Breast epithelium (tissue), 4 donors: ENCODE results near the gene GP1BB. TPM values are rescaled to one million over a fixed set of nuclear protein-coding genes. Genes with fewer than 3 reads are reported as not detected.

Experiments
- DNase-seq, 2 donors: peaks; one replicate each; pipeline ENCODE4 v3.0.0-alpha.2; 2019; ENCODE audit warnings: low spot score in 2 of 2
- H3K27ac ChIP-seq, 2 donors: fragments of 200-600 bp; sonication (generic) in 1 of 2; one replicate each; pipeline ENCODE4 v1.5.1; 2016 to 2019; ENCODE audit warnings: mild to moderate bottlenecking in 1 of 2
- H3K27me3 ChIP-seq, 2 donors: fragments of 200-600 bp; sonication (generic) in 1 of 2; one replicate each; pipeline versions ENCODE4 v1.5.1 to v1.6.0; 2017 to 2019; ENCODE audit warnings: control low read depth in 1 of 2, mild to moderate bottlenecking in 1 of 2
- H3K36me3 ChIP-seq: fragments of 200-600 bp; one replicate; pipeline ENCODE4 v1.5.1; 2019
- H3K4me1 ChIP-seq, 2 donors: fragments of 200-600 bp; sonication (generic); one replicate each; pipeline ENCODE4 v1.5.1; 2016 to 2019; ENCODE audit warnings: control low read depth in 1 of 2
- H3K4me3 ChIP-seq, 3 donors: fragments of 200-600 bp; sonication (generic); 1 replicate in 2 of 3; 2 replicates in 1 of 3; pipeline ENCODE4 v1.5.1; 2016 to 2019; ENCODE audit warnings: mild to moderate bottlenecking in 3 of 3, moderate library complexity in 2 of 3
- H3K9me3 ChIP-seq, 2 donors: fragments of 200-600 bp; sonication (generic) in 1 of 2; one replicate each; pipeline ENCODE4 v1.5.1; 2016 to 2019; ENCODE audit warnings: control low read depth in 1 of 2
- POLR2A ChIP-seq: fragments of 450-650 bp; IDR thresholded peaks from one replicate; pipeline ENCODE4 v1.6.1; 2016; ENCODE audit warnings: antibody characterized with exemption, mild to moderate bottlenecking, moderate library complexity
- POLR2AphosphoS5 ChIP-seq, 3 donors: sonication (generic); formaldehyde crosslinking; IDR thresholded peaks; one replicate each; pipeline ENCODE4 v1.6.1; 2017; ENCODE audit warnings: antibody characterized with exemption in 3 of 3
- intact Hi-C: fragments of 100-400 bp; cut with DNase I; formaldehyde crosslinking; loops from one replicate; pipeline ENCODE4 v1.15.1; 2023; ENCODE audit warnings: low total_unique reads
- total RNA-seq, 3 donors: library from RNA; depleted of rRNA; stranded (reverse); fragments of >200 nt; gene quantifications; one replicate each; pipeline ENCODE4 v1.1.0, GENCODE V29; 2016
- TF ChIP-seq, protein P1 (sequence below), 3 donors: fragments of 450-650 bp; IDR thresholded peaks; one replicate each; pipeline ENCODE4 v1.5.1; 2016 to 2017; ENCODE audit warnings: antibody characterized with exemption in 3 of 3, mild to moderate bottlenecking in 3 of 3, moderate library complexity in 3 of 3

Gene GP1BB
- total RNA-seq, 3 donors from 2014 or later: 1.3 to 6.2 (median 2.9) TPM

DNA sequence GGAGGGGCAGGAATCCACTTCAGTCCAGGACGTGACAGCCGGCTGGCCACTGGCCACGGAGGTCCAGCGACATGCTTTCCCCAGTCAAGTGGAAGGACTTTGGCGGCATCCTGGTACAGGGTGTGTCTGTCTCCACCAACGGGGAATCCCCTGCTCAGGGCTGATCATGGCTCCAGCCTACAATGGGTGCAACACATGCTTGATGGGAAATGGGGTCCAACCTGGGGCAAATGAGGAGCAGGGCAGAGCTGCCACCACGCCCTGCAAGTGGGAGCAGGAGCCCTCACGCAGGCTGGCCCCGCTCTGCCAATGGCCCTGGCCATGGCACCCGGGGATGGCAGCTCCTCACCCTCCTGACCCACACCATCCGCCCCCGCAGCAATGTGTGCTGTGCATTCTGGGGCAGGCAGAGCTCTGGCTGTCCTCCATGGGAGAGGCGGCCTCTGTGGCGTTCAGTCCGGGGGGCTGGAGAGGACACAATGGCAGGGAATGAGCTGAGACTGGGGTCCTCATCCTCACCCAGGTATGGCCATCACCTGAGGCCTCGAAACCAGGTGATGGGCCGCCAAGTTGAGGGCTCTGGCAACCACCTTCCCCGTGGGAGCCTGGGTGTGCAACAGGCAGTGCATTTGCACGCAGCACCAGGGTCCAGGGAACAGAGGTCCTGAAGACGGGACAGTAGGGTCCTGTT lies 14.9 kb upstream of the GP1BB start:
- H3K36me3 ChIP-seq: no peaks in the 10 kb centered on the region
- DNase-seq: no peak
- no peaks in the 10 kb centered on the region for H3K4me1 ChIP-seq
- H3K4me3 ChIP-seq: no peak overlapping the region
- no peaks in the 10 kb centered on the region for H3K9me3 ChIP-seq
- no peak overlapping the region for H3K27ac ChIP-seq
- H3K27me3 ChIP-seq: no peaks in the 10 kb centered on the region
- intact Hi-C loops: no loop called here
- TF ChIP-seq POLR2AphosphoS5 (IDR thresholded peaks at IDR 0.05): no peak
- no peak for TF ChIP-seq POLR2A
- TF ChIP-seq, protein P1, sequence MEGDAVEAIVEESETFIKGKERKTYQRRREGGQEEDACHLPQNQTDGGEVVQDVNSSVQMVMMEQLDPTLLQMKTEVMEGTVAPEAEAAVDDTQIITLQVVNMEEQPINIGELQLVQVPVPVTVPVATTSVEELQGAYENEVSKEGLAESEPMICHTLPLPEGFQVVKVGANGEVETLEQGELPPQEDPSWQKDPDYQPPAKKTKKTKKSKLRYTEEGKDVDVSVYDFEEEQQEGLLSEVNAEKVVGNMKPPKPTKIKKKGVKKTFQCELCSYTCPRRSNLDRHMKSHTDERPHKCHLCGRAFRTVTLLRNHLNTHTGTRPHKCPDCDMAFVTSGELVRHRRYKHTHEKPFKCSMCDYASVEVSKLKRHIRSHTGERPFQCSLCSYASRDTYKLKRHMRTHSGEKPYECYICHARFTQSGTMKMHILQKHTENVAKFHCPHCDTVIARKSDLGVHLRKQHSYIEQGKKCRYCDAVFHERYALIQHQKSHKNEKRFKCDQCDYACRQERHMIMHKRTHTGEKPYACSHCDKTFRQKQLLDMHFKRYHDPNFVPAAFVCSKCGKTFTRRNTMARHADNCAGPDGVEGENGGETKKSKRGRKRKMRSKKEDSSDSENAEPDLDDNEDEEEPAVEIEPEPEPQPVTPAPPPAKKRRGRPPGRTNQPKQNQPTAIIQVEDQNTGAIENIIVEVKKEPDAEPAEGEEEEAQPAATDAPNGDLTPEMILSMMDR (IDR thresholded peaks at IDR 0.05): no peak

DNA sequence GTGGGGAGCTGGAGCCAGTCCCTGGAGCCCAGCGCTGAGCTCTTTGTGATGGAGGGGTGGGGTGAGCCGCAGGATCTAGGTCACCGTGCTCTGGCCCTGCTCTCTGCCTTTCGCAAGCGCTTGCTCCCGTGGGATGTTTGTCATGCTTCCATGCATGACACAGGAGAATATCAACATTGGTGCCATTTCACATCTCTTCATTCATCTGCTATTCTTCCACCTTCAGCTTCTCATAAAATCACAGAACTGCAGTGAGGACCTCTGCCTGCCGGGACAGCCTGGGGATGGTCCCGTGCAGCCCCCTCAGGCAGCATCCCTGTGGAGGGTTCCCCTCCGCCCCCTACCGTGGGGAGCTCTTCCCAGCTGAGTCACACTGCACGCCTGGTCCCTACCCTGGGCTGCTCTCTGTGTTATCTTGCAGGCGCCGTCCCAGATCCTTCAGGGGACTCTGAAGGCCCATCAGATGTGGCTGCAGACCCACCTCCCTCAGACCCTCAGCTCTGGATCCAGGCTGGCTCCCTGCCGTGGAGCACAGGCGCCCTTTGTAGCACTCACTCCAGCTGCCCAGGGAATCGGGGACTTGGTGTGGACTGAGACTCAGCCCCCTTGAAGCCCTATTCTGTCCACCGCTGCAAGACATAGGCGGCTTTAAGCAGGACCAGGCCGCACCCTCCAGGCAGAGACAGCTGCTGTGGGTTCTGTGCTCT lies 14.1 kb upstream of the GP1BB start:
- Histone ChIP-seq H3K27me3 (no peaks in the 10 kb centered on the region), H3K4me1 (no peaks in the 10 kb centered on the region), H3K9me3 (no peaks in the 10 kb centered on the region), H3K4me3 (no peak overlapping the region), H3K36me3 (no peaks in the 10 kb centered on the region), H3K27ac (no peak overlapping the region)
- DNase-seq: no peak
- TF ChIP-seq POLR2AphosphoS5 (IDR thresholded peaks at IDR 0.05) (no peak), POLR2A (no peak)
- TF ChIP-seq, protein P1 (IDR thresholded peaks at IDR 0.05): no peak
- intact Hi-C loops: no loop called here

DNA sequence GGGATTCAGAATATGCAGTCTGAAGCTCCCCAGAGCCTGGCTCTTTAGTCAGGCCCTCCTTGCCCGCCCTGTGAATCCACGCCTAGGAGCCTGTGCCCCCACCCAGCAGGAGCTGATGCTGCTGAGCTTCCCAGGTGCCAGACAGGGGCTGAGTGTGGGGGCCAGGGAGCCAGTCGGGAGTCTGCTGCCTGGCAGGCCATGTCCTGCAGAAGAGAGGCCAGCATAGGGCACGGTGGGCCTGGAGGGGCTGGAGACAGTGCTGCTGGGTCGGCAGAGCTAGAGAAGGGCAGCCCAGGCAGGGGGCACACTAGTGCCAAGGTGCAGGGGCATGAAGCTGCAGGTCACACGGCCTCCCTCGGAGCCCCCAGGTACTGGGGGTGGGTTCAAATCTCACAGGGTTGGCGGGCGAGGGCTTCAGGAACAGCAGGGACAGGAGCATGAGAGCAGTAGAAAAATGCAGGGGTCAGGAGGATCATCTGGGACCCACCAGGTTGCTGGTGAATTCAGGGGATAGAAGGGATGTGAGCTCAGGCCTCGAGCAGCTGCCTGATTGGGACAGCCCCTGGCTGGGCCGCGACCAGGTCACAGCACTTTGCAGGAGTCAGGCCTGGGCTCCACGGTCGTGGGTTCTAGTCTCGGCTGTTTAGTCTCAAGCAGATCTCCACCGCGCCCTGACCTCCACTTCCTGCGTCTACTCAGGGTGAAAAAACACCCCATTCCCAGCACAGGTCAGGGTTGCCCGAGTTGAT lies 13.1 kb upstream of the GP1BB start:
- Histone ChIP-seq H3K4me1 (peaks cover 4% of the 10 kb centered on the region in 2 donors), H3K27ac (no peak overlapping the region), H3K9me3 (no peaks in the 10 kb centered on the region), H3K36me3 (no peaks in the 10 kb centered on the region), H3K4me3 (no peak overlapping the region), H3K27me3 (no peaks in the 10 kb centered on the region)
- DNase-seq: no peak
- TF ChIP-seq POLR2AphosphoS5 (IDR thresholded peaks at IDR 0.05) (no peak), POLR2A (no peak)
- TF ChIP-seq, protein P1 (IDR thresholded peaks at IDR 0.05): no peak
- intact Hi-C loops: no loop called here

DNA sequence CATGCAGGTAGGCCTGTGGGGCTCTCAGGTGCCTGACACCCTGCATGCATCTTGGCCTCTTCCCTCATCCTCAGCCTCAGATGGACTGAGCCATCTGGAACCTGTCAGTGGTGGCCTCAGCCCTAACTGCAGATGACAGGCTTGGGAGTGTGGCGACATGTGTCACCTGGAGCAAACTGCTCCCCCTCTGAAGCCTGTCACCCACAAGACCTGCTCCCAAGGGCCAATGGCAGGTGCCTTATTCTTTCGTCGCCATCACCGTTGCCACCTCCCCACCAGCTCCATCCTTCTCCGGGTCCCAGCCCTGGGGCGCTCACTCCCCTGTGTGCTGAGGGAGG lies 12.6 kb upstream of the GP1BB start:
- no peaks in the 10 kb centered on the region for H3K36me3 ChIP-seq
- intact Hi-C loops: no loop called here
- TF ChIP-seq, protein P1 (IDR thresholded peaks at IDR 0.05): no peak
- TF ChIP-seq POLR2A (no peak), POLR2AphosphoS5 (IDR thresholded peaks at IDR 0.05) (no peak)
- H3K9me3 ChIP-seq: no peaks in the 10 kb centered on the region
- H3K27ac ChIP-seq: no peak overlapping the region
- H3K4me3 ChIP-seq: no peak overlapping the region
- no peak for DNase-seq
- no peaks in the 10 kb centered on the region for H3K27me3 ChIP-seq
- H3K4me1 ChIP-seq: peaks cover 4% of the 10 kb centered on the region in 2 donors

DNA sequence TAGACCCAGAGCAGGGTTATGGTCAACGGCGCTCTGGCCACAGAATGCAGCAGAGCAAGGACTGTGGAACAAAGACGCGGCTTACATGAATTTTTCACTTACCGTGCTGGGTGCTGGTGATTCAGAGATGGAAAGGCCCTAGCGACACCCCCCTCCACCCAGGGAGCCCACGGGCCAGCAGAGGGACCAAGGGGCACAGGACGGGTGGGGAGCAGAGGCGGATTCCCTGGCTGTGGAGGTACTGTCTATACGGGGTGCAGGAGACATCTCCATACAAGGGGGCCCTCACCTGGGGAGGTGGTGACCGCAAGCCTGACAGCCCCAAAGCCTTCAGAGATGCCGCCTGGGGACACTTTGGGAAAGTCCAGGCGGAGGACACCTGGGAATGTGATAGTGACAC lies 10.1 kb upstream of the GP1BB start:
- no peak for DNase-seq
- intact Hi-C loops: no loop called here
- peaks cover 7 to 9% of the 10 kb centered on the region in 2 donors for H3K4me1 ChIP-seq
- no peak overlapping the region for H3K4me3 ChIP-seq
- no peaks in the 10 kb centered on the region for H3K27me3 ChIP-seq
- no peaks in the 10 kb centered on the region for H3K36me3 ChIP-seq
- TF ChIP-seq, protein P1 (IDR thresholded peaks at IDR 0.05): no peak
- TF ChIP-seq POLR2A (no peak), POLR2AphosphoS5 (IDR thresholded peaks at IDR 0.05) (no peak)
- no peak overlapping the region for H3K27ac ChIP-seq
- no peaks in the 10 kb centered on the region for H3K9me3 ChIP-seq
